Measurements from ENCODE around the gene MORC4. TPM values are rescaled to one million over a fixed set of nuclear protein-coding genes. Genes with fewer than 3 reads are reported as not detected.

The MORC4 gene
- total and polyA plus RNA-seq, 8 donors: 1.3 to 33.8 (median 6.6) TPM

DNA sequence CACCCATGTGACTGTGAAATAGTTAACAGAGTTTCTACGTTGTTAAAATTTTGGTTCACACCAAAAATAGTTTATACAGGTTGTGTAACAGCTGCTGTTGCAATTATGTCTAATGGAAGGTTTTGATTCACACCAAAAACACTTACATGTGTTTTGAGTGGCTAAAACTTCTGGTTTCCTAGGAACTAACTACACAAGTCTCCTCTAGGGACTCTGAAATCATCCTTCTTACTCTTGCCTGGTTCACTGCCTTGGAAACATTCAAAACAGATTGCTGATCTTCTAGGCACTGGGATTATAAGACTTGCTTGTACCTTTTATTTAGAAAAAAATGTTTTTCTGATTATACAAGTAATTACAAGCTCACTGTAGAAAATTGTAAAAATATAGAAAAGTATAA is 14.9 kb upstream of the MORC4 start:
- intact Hi-C loops (cut with DNase I; ENCODE audit: low total_unique reads): no loop called here
- Histone ChIP-seq H3K4me3 (no peak overlapping the region), H3K4me1 (no peaks in the 10 kb centered on the region), H3K36me3 (no peaks in the 10 kb centered on the region), H3K27ac (no peak overlapping the region), H3K9me3 (no peaks in the 10 kb centered on the region), H3K27me3 (peaks cover 0 to 3% (median 0%) of the 10 kb centered on the region in 3 donors)
- peak in 1 of 2 donors; percentile 10 for DNase-seq
- WGBS, 5 donors: 22 to 54% (median 36%) methylated on average over 1 of the region's 1 CpG
- TF ChIP-seq POLR2AphosphoS5 (IDR thresholded peaks at IDR 0.05) (no peak), EP300 (IDR thresholded peaks at IDR 0.05) (no peak), POLR2A (IDR thresholded peaks at IDR 0.05) (no peak)
- TF ChIP-seq, protein P1, sequence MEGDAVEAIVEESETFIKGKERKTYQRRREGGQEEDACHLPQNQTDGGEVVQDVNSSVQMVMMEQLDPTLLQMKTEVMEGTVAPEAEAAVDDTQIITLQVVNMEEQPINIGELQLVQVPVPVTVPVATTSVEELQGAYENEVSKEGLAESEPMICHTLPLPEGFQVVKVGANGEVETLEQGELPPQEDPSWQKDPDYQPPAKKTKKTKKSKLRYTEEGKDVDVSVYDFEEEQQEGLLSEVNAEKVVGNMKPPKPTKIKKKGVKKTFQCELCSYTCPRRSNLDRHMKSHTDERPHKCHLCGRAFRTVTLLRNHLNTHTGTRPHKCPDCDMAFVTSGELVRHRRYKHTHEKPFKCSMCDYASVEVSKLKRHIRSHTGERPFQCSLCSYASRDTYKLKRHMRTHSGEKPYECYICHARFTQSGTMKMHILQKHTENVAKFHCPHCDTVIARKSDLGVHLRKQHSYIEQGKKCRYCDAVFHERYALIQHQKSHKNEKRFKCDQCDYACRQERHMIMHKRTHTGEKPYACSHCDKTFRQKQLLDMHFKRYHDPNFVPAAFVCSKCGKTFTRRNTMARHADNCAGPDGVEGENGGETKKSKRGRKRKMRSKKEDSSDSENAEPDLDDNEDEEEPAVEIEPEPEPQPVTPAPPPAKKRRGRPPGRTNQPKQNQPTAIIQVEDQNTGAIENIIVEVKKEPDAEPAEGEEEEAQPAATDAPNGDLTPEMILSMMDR (IDR thresholded peaks at IDR 0.05): no peak

DNA sequence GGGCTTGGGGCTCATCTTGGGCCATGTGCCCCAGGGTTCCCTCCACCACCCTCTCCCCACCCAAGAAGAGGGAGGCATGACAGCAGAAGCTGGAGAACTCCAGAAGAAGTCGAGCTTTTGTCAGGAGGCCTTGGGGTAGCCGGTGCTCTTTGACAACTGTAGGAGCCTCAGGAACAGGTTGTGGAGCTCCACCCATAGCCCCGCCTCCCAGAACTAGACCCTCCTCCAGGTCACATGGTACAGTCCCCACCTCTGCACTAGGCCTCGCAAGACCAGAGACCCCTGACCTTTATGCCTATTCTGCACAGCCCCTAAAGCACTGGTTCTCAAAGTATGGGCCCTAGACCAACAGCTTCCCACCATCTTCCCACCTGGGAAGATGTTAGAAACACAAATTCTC is 8.0 kb upstream of the MORC4 start:
- intact Hi-C loops (cut with DNase I; ENCODE audit: low total_unique reads): no loop called here
- no peaks in the 10 kb centered on the region for H3K9me3 ChIP-seq
- no peak overlapping the region for H3K27ac ChIP-seq
- peaks cover 0 to 3% (median 0%) of the 10 kb centered on the region in 3 donors for H3K27me3 ChIP-seq
- H3K4me1 ChIP-seq: no peaks in the 10 kb centered on the region
- TF ChIP-seq POLR2AphosphoS5 (IDR thresholded peaks at IDR 0.05) (no peak), EP300 (IDR thresholded peaks at IDR 0.05) (no peak), POLR2A (IDR thresholded peaks at IDR 0.05) (no peak)
- TF ChIP-seq, protein P1 (IDR thresholded peaks at IDR 0.05): no peak
- H3K36me3 ChIP-seq: no peaks in the 10 kb centered on the region
- H3K4me3 ChIP-seq: no peak overlapping the region
- WGBS, 5 donors: 83 to 100% (median 92%) methylated on average over 2 to 4 of the region's 4 CpGs; no CpG with 5 or more reads in 1 of the 5 donors
- DNase-seq: no peak

DNA sequence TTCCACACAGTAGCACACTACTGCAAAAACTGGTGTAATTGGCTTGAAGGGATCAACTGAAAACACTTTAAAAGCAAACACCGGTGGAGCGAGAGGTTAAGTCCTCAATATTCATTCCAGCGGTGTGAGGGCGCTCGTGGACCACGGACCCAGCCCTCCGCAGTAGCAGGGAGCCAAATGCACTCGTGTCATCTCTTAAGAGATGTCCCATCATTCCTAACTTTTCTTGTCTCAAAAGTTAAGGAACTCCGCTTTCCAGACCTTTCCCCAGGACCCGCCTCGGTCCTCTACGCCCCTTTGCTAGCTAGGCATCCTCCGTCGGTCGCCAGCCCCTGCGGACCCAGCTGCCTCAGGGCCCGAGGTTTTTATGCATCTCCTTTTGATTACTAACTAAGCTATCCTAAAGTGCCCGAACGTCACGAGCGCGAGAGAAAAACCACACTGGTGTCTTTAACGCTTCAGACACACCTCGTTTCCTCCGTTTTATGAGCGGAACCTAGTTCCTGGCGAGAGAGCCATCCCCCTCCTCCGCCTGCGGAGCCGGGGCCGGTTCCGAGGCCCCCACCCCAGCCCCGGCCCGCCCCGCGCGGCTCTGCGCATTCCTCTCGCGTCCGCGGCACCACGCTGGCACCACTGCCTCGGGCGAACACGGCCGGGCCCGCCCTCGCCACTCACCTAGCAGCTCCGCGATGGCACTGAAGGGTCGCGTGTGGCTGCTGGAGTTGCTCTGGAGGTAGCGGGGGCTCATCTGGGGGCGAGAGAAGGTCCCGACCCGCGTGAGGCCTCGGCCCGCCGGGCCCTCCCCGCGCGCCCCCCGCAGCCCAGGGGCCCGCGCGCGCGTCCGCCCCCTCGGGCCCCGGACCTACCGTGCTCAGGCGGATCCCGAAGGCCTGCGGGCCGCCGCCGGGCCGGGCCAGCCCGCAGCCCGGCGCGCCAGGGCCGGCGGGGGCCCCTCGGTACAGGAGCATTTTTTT is 723 bp downstream of the MORC4 start:
- H3K9me3 ChIP-seq: no peaks in the 10 kb centered on the region
- peak in 1 of 3 donors; percentile 7 for TF ChIP-seq POLR2AphosphoS5 (IDR thresholded peaks at IDR 0.05)
- no peak for TF ChIP-seq POLR2A (IDR thresholded peaks at IDR 0.05)
- TF ChIP-seq EP300 (IDR thresholded peaks at IDR 0.05): no peak
- TF ChIP-seq, protein P1 (IDR thresholded peaks at IDR 0.05): peak in 1 of 7 experiments; percentile 14
- peaks cover 0 to 10% (median 4%) of the 10 kb centered on the region in 4 donors for H3K4me1 ChIP-seq
- peak; percentile 56 to 78 for DNase-seq
- intact Hi-C loops (cut with DNase I; ENCODE audit: low total_unique reads): no loop called here
- 0 to 33% (median 7%) methylated on average over 22 to 88 of the region's 88 CpGs for WGBS, 5 donors
- H3K27ac ChIP-seq: peak overlapping the region; percentile 54 to 85 (median 81)
- no peaks in the 10 kb centered on the region for H3K27me3 ChIP-seq
- peak overlapping the region; percentile 56 to 67 (median 62) for H3K4me3 ChIP-seq
- no peaks in the 10 kb centered on the region for H3K36me3 ChIP-seq

DNA sequence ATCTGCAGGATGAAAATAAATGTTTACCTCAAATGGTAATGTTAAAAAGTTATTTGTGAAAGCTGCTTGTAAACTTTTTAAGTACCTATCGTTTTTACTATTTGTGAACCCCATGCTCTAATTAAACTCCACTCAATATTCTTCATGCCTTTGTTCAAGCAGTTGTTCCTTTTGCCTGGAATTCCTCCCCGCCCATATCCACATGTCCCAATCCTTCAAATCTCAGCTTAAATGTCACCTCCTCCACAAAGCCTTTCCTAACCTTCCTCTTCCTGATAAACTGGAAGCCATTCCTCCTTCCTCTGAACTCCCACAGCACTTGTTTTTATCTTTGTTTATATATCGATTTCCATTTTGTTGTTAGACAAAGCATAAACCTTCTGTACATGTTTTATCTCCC is 2.4 kb downstream of the MORC4 start:
- WGBS, 5 donors: 62 to 71% (median 68%) methylated on average over 3 of the region's 3 CpGs
- no peaks in the 10 kb centered on the region for H3K36me3 ChIP-seq
- TF ChIP-seq, protein P1 (IDR thresholded peaks at IDR 0.05): no peak

More for the DNA sequence above, 2.4 kb downstream of the MORC4 start:
- Histone ChIP-seq H3K9me3 (no peaks in the 10 kb centered on the region), H3K27ac (no peak overlapping the region), H3K4me3 (no peak overlapping the region), H3K4me1 (peaks cover 0 to 10% (median 4%) of the 10 kb centered on the region in 4 donors), H3K27me3 (no peaks in the 10 kb centered on the region)
- no peak for DNase-seq
- intact Hi-C loops (cut with DNase I; ENCODE audit: low total_unique reads): no loop called here
